DND-41 (cell line): ENCODE measurements around the gene WNT5B.
A peak's percentile ranks its signal among the peaks of the same experiment; 100 is the strongest.

Source experiments
- ATAC-seq: fragments of 200-7000 bp; cut with Tn5 transposase; 3 replicates; pipeline ENCODE4 v1.9.1; 2021; ENCODE audit warnings: low read depth; ENCODE audit not compliant: insufficient read depth
- DNase-seq: peaks from one replicate; pipeline ENCODE4 v3.0.0-alpha.2; 2020
- H2AFZ ChIP-seq: 2 replicates; pipeline ENCODE4 v1.6.0; 2012; ENCODE audit warnings: low read depth, low read length
- H3K27ac ChIP-seq: 2 replicates; pipeline ENCODE4 v1.5.1; 2012; ENCODE audit warnings: low read length, inconsistent platforms
- H3K27me3 ChIP-seq: fragments of 200-600 bp; sonication (generic); 2 replicates; pipeline ENCODE4 v1.6.0; 2012; ENCODE audit warnings: low read length, mild to moderate bottlenecking, inconsistent platforms; ENCODE audit not compliant: insufficient read depth, poor library complexity
- H3K36me3 ChIP-seq: 2 replicates; pipeline ENCODE4 v1.5.1; 2012; ENCODE audit warnings: low read length, inconsistent platforms; ENCODE audit not compliant: insufficient read depth
- H3K4me1 ChIP-seq: 2 replicates; pipeline ENCODE4 v1.5.1; 2012; ENCODE audit warnings: mild to moderate bottlenecking, low read length; ENCODE audit not compliant: insufficient read depth
- H3K4me2 ChIP-seq: 2 replicates; pipeline ENCODE4 v1.6.0; 2012; ENCODE audit warnings: mild to moderate bottlenecking, moderate library complexity, low read length, inconsistent platforms; ENCODE audit not compliant: insufficient read depth
- H3K4me3 ChIP-seq, 2 experiments: fragments of 200-600 bp in 1 of 2; shearing (Covaris generic) in 1 of 2; 2 replicates each; pipeline ENCODE4 v1.5.1; 2012 to 2016; ENCODE audit warnings: inconsistent platforms in 2 of 2, low read length in 2 of 2, mild to moderate bottlenecking in 2 of 2, low read depth in 1 of 2, moderate library complexity in 1 of 2
- H3K79me2 ChIP-seq: 2 replicates; pipeline ENCODE4 v1.6.0; 2012; ENCODE audit warnings: low read length, inconsistent platforms; ENCODE audit not compliant: insufficient read depth
- H3K9ac ChIP-seq: 2 replicates; pipeline ENCODE4 v1.6.0; 2012; ENCODE audit warnings: low read depth, mild to moderate bottlenecking, inconsistent platforms, low read length, moderate library complexity
- H3K9me3 ChIP-seq: 2 replicates; pipeline ENCODE4 v1.5.1; 2012; ENCODE audit warnings: low read length, moderate library complexity, mild to moderate bottlenecking, inconsistent platforms; ENCODE audit not compliant: insufficient read depth, severe bottlenecking
- H4K20me1 ChIP-seq: 2 replicates; pipeline ENCODE4 v1.6.0; 2012; ENCODE audit warnings: low read length; ENCODE audit not compliant: insufficient read depth
- EZH2 ChIP-seq: IDR thresholded peaks from 3 replicates; pipeline ENCODE4 v1.6.1; 2012; ENCODE audit warnings: borderline replicate concordance, low read depth, mild to moderate bottlenecking, moderate library complexity, low read length, inconsistent platforms; ENCODE audit not compliant: severe bottlenecking
- TF ChIP-seq, protein P1 (sequence below): IDR thresholded peaks from 2 replicates; pipeline ENCODE4 v1.5.1; 2012; ENCODE audit warnings: borderline replicate concordance, low read length, moderate library complexity, mild to moderate bottlenecking; ENCODE audit not compliant: poor library complexity, severe bottlenecking; ENCODE audit errors: extremely low read depth

The WNT5B gene

DNA sequence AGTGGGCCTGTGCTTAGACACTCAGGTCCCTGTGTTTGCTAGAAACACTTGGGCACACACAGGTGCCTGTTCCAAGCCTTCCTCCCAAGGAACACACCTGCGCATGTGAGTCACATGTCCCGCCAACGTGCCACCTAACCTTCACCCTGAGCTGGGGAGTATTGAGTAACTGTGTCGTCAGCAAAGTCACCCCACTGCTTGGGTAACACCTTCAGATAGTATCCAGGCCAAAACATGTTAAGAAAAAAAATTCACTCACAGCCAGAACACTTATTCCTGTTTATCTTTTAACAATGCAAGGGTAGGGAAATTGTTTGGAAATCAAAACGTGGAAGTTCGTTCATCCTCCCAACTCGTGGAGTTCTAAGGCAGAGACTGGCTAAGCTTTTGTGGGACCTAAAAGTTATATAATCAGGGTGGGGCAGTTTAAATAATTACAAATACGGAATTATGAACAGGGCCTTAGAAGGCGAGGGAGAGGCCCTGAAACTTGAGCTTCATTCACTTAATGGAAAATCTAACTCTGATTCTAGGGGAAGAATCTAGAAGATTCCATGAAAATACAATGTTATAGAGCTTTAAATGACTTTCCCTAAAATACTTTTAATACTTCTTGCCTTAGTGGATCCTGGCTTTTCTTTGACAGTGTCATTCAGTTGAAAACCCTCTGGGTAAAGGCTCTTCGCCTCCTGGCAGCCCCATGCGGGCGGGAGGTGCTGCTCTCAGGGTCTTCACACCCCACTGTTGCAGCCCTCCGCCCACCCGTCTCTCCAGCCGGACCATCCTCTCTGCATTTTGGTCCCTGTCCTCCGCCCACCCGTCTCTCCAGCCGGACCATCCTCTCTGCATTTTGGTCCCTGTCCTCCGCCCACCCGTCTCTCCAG, 31.5 kb downstream of the WNT5B start:
- no peaks in the 10 kb centered on the region for H3K9me3 ChIP-seq
- no peak overlapping the region for H3K27ac ChIP-seq
- H3K4me1 ChIP-seq, result peaks cover 7% of the 10 kb centered on the region
- TF ChIP-seq EZH2, result no peak
- TF ChIP-seq, protein P1, sequence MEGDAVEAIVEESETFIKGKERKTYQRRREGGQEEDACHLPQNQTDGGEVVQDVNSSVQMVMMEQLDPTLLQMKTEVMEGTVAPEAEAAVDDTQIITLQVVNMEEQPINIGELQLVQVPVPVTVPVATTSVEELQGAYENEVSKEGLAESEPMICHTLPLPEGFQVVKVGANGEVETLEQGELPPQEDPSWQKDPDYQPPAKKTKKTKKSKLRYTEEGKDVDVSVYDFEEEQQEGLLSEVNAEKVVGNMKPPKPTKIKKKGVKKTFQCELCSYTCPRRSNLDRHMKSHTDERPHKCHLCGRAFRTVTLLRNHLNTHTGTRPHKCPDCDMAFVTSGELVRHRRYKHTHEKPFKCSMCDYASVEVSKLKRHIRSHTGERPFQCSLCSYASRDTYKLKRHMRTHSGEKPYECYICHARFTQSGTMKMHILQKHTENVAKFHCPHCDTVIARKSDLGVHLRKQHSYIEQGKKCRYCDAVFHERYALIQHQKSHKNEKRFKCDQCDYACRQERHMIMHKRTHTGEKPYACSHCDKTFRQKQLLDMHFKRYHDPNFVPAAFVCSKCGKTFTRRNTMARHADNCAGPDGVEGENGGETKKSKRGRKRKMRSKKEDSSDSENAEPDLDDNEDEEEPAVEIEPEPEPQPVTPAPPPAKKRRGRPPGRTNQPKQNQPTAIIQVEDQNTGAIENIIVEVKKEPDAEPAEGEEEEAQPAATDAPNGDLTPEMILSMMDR, result no peak
- no peaks in the 10 kb centered on the region for H3K27me3 ChIP-seq
- H4K20me1 ChIP-seq, result no peaks in the 10 kb centered on the region
- H3K9ac ChIP-seq, result no peak overlapping the region
- DNase-seq (no peak), ATAC-seq (no peak)
- H3K4me3 ChIP-seq, result no peak overlapping the region
- H2AFZ ChIP-seq, result no peak overlapping the region
- H3K36me3 ChIP-seq, result no peaks in the 10 kb centered on the region
- H3K79me2 ChIP-seq, result no peaks in the 10 kb centered on the region
- H3K4me2 ChIP-seq, result no peak overlapping the region

- peak; percentile 92 for ATAC-seq
- peak overlapping the region; percentile 93 for H3K4me2 ChIP-seq
Observed at GRCh38 chr12:1661553-1662335, 32.7 kb downstream of the WNT5B start.

DNA sequence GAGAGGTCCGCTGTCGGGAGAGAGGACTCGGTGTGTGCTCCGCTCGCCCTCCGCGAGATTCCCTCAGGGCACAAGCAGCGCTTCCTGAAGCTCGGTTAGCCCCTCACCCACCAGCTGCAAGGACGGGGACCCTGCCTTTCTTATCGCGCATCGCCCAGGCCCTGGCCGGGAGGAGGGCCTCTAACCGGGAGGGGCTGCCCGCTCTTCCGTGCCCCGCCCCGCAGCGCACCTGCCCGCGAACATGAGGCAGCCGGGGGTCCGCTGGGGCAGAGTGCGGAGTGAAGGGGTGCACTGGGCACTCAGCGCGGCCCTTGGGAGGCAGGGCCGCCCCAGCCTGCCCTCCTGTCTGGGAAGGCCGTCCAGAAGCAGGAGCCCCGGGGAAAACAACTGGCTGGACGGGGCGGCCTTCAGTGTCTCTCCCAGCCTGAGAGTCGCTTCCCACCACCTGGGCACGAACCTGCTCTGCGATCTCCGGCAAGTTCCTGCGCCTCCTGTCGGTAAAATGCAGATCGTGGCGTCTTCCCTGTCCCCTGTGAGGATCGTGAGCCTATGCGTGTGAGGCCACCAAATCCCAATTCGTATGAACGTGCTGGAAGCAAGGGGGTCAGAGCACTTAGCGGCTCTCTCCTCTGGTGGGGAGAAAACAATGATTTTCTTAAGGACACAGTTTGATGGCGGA, 33.9 kb downstream of the WNT5B start:
- no peak for TF ChIP-seq EZH2
- TF ChIP-seq, protein P1, result no peak
- Histone ChIP-seq H3K79me2 (no peaks in the 10 kb centered on the region), H2AFZ (no peak overlapping the region), H3K9me3 (no peaks in the 10 kb centered on the region), H3K27ac (no peak overlapping the region), H3K4me2 (no peak overlapping the region), H3K36me3 (no peaks in the 10 kb centered on the region), H3K9ac (no peak overlapping the region), H3K4me1 (peaks cover 10% of the 10 kb centered on the region), H3K4me3 (no peak overlapping the region), H4K20me1 (no peaks in the 10 kb centered on the region), H3K27me3 (no peaks in the 10 kb centered on the region)
- DNase-seq, result no peak
- no peak for ATAC-seq

More at GRCh38 chr12:1661553-1662335, 32.7 kb downstream of the WNT5B start:
- Histone ChIP-seq H3K4me1 (peaks cover 7% of the 10 kb centered on the region), H3K27me3 (no peaks in the 10 kb centered on the region), H3K4me3 (peak overlapping the region; percentile 29 to 60; a peak in 3 of 4 replicates), H3K9ac (peak overlapping the region; percentile 50), H3K27ac (peak overlapping the region; percentile 73), H3K79me2 (no peaks in the 10 kb centered on the region), H4K20me1 (no peaks in the 10 kb centered on the region), H2AFZ (peak overlapping the region; percentile 96), H3K9me3 (no peaks in the 10 kb centered on the region), H3K36me3 (no peaks in the 10 kb centered on the region)
- DNase-seq, result peak; percentile 93
- TF ChIP-seq, protein P1, result no peak
- TF ChIP-seq EZH2, result no peak
